Measurements from ENCODE around the gene CCDC30. TPM values are rescaled to one million over a fixed set of nuclear protein-coding genes. Genes with fewer than 3 reads are reported as not detected.

The CCDC30 gene
- total RNA-seq, 4 donors from 2014 or later = 20.1 to 56.7 (median 22.7) TPM

- no peaks in the 10 kb centered on the region for H3K9me3 ChIP-seq
- 97 to 98% methylated on average over 2 of the region's 2 CpGs for WGBS, 2 donors
- TF ChIP-seq POLR2A (IDR thresholded peaks at IDR 0.05) (no peak), CTCF (IDR thresholded peaks at IDR 0.05) (no peak)
- no peaks in the 10 kb centered on the region for H3K27me3 ChIP-seq
- H3K4me3 ChIP-seq (replicated peaks in 1 of 3) = no peak overlapping the region
- DNase-seq = no peak
- H3K27ac ChIP-seq = no peak overlapping the region
- intact Hi-C loops (cut with DNase I) = no loop called here
- peaks cover 6 to 11% of the 10 kb centered on the region in 2 donors for H3K36me3 ChIP-seq
- H3K4me1 ChIP-seq = no peaks in the 10 kb centered on the region
Measured at GRCh38 chr1:42587753-42588152, 124.7 kb downstream of the CCDC30 start.

GRCh38 chr1:42592811-42593210, 129.7 kb downstream of the CCDC30 start:
- Histone ChIP-seq H3K4me1 (no peaks in the 10 kb centered on the region), H3K9me3 (no peaks in the 10 kb centered on the region), H3K27me3 (no peaks in the 10 kb centered on the region), H3K36me3 (peaks cover 6 to 11% of the 10 kb centered on the region in 2 donors), H3K4me3 (replicated peaks in 1 of 3) (no peak overlapping the region), H3K27ac (no peak overlapping the region)
- intact Hi-C loops (cut with DNase I) = no loop called here
- WGBS, 2 donors = 97 to 98% methylated on average over 3 of the region's 3 CpGs
- TF ChIP-seq POLR2A (IDR thresholded peaks at IDR 0.05) (no peak), CTCF (IDR thresholded peaks at IDR 0.05) (no peak)
- no peak for DNase-seq

GRCh38 chr1:42593486-42594100, 130.5 kb downstream of the CCDC30 start:
- H3K9me3 ChIP-seq = no peaks in the 10 kb centered on the region
- H3K27me3 ChIP-seq = no peaks in the 10 kb centered on the region
- TF ChIP-seq CTCF (IDR thresholded peaks at IDR 0.05) (no peak), POLR2A (IDR thresholded peaks at IDR 0.05) (no peak)
- 76 to 84% methylated on average over 2 of the region's 2 CpGs for WGBS, 2 donors
- no peak for DNase-seq
- peaks cover 6 to 11% of the 10 kb centered on the region in 2 donors for H3K36me3 ChIP-seq
- no peak overlapping the region for H3K27ac ChIP-seq
- intact Hi-C loops (cut with DNase I) = no loop called here
- no peak overlapping the region for H3K4me3 ChIP-seq (replicated peaks in 1 of 3)
- no peaks in the 10 kb centered on the region for H3K4me1 ChIP-seq

GRCh38 chr1:42601472-42601871, 138.4 kb downstream of the CCDC30 start:
- TF ChIP-seq POLR2A (IDR thresholded peaks at IDR 0.05) (no peak), CTCF (IDR thresholded peaks at IDR 0.05) (no peak)
- Histone ChIP-seq H3K4me3 (replicated peaks in 1 of 3) (no peak overlapping the region), H3K9me3 (no peaks in the 10 kb centered on the region), H3K36me3 (no peaks in the 10 kb centered on the region), H3K4me1 (no peaks in the 10 kb centered on the region), H3K27ac (no peak overlapping the region), H3K27me3 (no peaks in the 10 kb centered on the region)
- intact Hi-C loops (cut with DNase I) = no loop called here
- DNase-seq = no peak
- 93 to 94% methylated on average over 2 of the region's 2 CpGs for WGBS, 2 donors

GRCh38 chr1:42613803-42614131, 150.7 kb downstream of the CCDC30 start:
- 86 to 95% methylated on average over 4 of the region's 4 CpGs for WGBS, 2 donors
- no peak for DNase-seq
- Histone ChIP-seq H3K27ac (no peak overlapping the region), H3K9me3 (no peaks in the 10 kb centered on the region), H3K36me3 (no peaks in the 10 kb centered on the region), H3K4me1 (no peaks in the 10 kb centered on the region), H3K27me3 (no peaks in the 10 kb centered on the region), H3K4me3 (replicated peaks in 1 of 3) (no peak overlapping the region)
- no peak for TF ChIP-seq CTCF (IDR thresholded peaks at IDR 0.05)
- TF ChIP-seq POLR2A (IDR thresholded peaks at IDR 0.05) = no peak
- intact Hi-C loops (cut with DNase I) = no loop called here

Data from thyroid gland (tissue), 4 donors.